GM23338 (cell line): ENCODE data around the gene ABCA7. TPM values are rescaled to one million over a fixed set of nuclear protein-coding genes. Genes with fewer than 3 reads are reported as not detected.

ENCODE experiments used
- ATAC-seq: fragments of 200-7000 bp; cut with Tn5 transposase; 3 replicates; pipeline ENCODE4 v1.9.1; 2020
- DNase-seq: peaks from one replicate; pipeline ENCODE4 v3.0.0-alpha.2; 2015; ENCODE audit warnings: low spot score
- H2AFZ ChIP-seq: fragments of 200-600 bp; sonication (generic); 2 replicates; pipeline ENCODE4 v1.8.0; 2016; ENCODE audit warnings: antibody characterized with exemption, mild to moderate bottlenecking, moderate library complexity
- H3F3A ChIP-seq: fragments of 200-600 bp; sonication (generic); replicated peaks from 2 replicates; pipeline ENCODE4 v1.8.0; 2017; ENCODE audit warnings: antibody characterized with exemption, mixed run types, low read depth
- H3K27ac ChIP-seq: fragments of 200-600 bp; sonication (generic); 2 replicates; pipeline ENCODE4 v1.6.1; 2016; ENCODE audit warnings: low read depth
- H3K27me3 ChIP-seq: fragments of 200-600 bp; sonication (generic); 2 replicates; pipeline ENCODE4 v1.8.0; 2016; ENCODE audit warnings: mild to moderate bottlenecking, mixed run types, moderate library complexity; ENCODE audit not compliant: insufficient read depth
- H3K36me3 ChIP-seq: fragments of 200-600 bp; sonication (generic); 2 replicates; pipeline ENCODE4 v1.8.0; 2016; ENCODE audit warnings: mild to moderate bottlenecking; ENCODE audit not compliant: insufficient read depth
- H3K4me1 ChIP-seq: fragments of 200-600 bp; sonication (generic); 2 replicates; pipeline ENCODE4 v1.8.0; 2016; ENCODE audit warnings: mild to moderate bottlenecking, moderate library complexity; ENCODE audit not compliant: insufficient read depth
- H3K4me2 ChIP-seq: fragments of 200-600 bp; sonication (generic); 2 replicates; pipeline ENCODE4 v1.7.1; 2017; ENCODE audit warnings: mixed run types
- H3K4me3 ChIP-seq: fragments of 200-600 bp; sonication (generic); 2 replicates; pipeline ENCODE4 v1.6.1; 2016; ENCODE audit warnings: mixed run types
- H3K79me2 ChIP-seq: fragments of 200-600 bp; sonication (generic); replicated peaks from 2 replicates; pipeline ENCODE4 v1.8.0; 2017; ENCODE audit warnings: mild to moderate bottlenecking; ENCODE audit not compliant: insufficient read depth
- H3K9me2 ChIP-seq: fragments of 200-600 bp; sonication (generic); 2 replicates; pipeline ENCODE4 v1.8.0; 2017; ENCODE audit not compliant: insufficient read depth
- H4K20me1 ChIP-seq: fragments of 200-600 bp; sonication (generic); replicated peaks from 2 replicates; pipeline ENCODE4 v1.8.0; 2017; ENCODE audit warnings: mild to moderate bottlenecking; ENCODE audit not compliant: insufficient read depth
- H3K27ac Mint-ChIP-seq: 2 replicates; pipeline ENCODE4 v1.8.0; 2020; ENCODE audit warnings: inconsistent platforms, mild to moderate bottlenecking, moderate library complexity, mixed read lengths
- H3K27me3 Mint-ChIP-seq: 3 replicates; pipeline ENCODE4 v1.8.0; 2022; ENCODE audit warnings: low read depth, mild to moderate bottlenecking, moderate library complexity, mixed read lengths, inconsistent platforms; ENCODE audit not compliant: insufficient read depth, poor library complexity
- H3K36me3 Mint-ChIP-seq: 3 replicates; pipeline ENCODE4 v1.8.0; 2021; ENCODE audit warnings: low read depth, mild to moderate bottlenecking, inconsistent platforms, moderate library complexity, mixed read lengths
- H3K4me1 Mint-ChIP-seq: 3 replicates; pipeline ENCODE4 v1.8.0; 2020; ENCODE audit warnings: mild to moderate bottlenecking, inconsistent platforms, mixed read lengths
- H3K4me3 Mint-ChIP-seq: 3 replicates; pipeline ENCODE4 v1.8.0; 2021; ENCODE audit warnings: moderate library complexity, mild to moderate bottlenecking, inconsistent platforms, mixed read lengths
- H3K9me3 Mint-ChIP-seq: 3 replicates; pipeline ENCODE4 v1.8.0; 2020; ENCODE audit warnings: moderate library complexity, mild to moderate bottlenecking, inconsistent platforms, mixed read lengths
- CREB1 ChIP-seq: fragments of 250-450 bp; sonication (Bioruptor Pico); IDR thresholded peaks from 2 replicates; pipeline ENCODE4 v1.5.0; 2020; ENCODE audit warnings: low read depth, mild to moderate bottlenecking, moderate library complexity
- CTCF ChIP-seq, 2 experiments: fragments of 200-600 bp in 1 of 2; sonication (generic) in 1 of 2; conservative IDR thresholded peaks; 2 replicates each; pipeline versions ENCODE4 v1.5.1 to v1.6.1; 2016 to 2017; ENCODE audit warnings: antibody characterized with exemption in 2 of 2, low read depth in 2 of 2, mild to moderate bottlenecking in 2 of 2, moderate library complexity in 1 of 2
- EZH2 ChIP-seq: fragments of 200-600 bp; sonication (generic); IDR thresholded peaks from one replicate; pipeline ENCODE4 v1.8.0; 2017; ENCODE audit warnings: antibody characterized with exemption, mild to moderate bottlenecking, low read depth; ENCODE audit not compliant: unreplicated experiment
- EZH2phosphoT487 ChIP-seq: fragments of 200-600 bp; sonication (generic); IDR thresholded peaks from one replicate; pipeline ENCODE4 v1.8.1; 2018; ENCODE audit warnings: antibody characterized with exemption; ENCODE audit not compliant: unreplicated experiment
- JUNB ChIP-seq: IDR thresholded peaks from one replicate; pipeline ENCODE4 v1.6.1; 2016; ENCODE audit warnings: antibody characterized with exemption; ENCODE audit not compliant: unreplicated experiment
- POLR2AphosphoS5 ChIP-seq: IDR thresholded peaks from 2 replicates; pipeline ENCODE4 v1.6.1; 2016; ENCODE audit warnings: antibody characterized with exemption, low read depth
- STAT1 ChIP-seq: IDR thresholded peaks from one replicate; pipeline ENCODE4 v1.6.1; 2016; ENCODE audit warnings: antibody characterized with exemption; ENCODE audit not compliant: unreplicated experiment
- ZNF114 ChIP-seq: fragments of 250-450 bp; sonication (Bioruptor Pico); IDR thresholded peaks from 2 replicates; pipeline ENCODE4 v1.5.0; 2020; ENCODE audit warnings: mild to moderate bottlenecking, moderate library complexity
- ZNF331 ChIP-seq: fragments of 250-450 bp; sonication (Bioruptor Pico); IDR thresholded peaks from 2 replicates; pipeline ENCODE4 v1.5.0; 2020; ENCODE audit warnings: low read depth, mild to moderate bottlenecking, moderate library complexity
- polyA plus RNA-seq: library from polyadenylated mRNA; unstranded; fragments of >200 nt; fragmentation: Nextera tagmentation; extraction: Ambion mirVana; gene quantifications from 2 replicates; pipeline ENCODE4 v1.2.1, GENCODE V29; 2016
- total RNA-seq: library from RNA; depleted of rRNA; stranded (reverse); fragments of >200 nt; shearing (Covaris generic); gene quantifications from 2 replicates; pipeline ENCODE4 v1.2.3, GENCODE V29; 2014
- TF ChIP-seq, protein P1 (sequence below): fragments of 250-450 bp; sonication (Bioruptor Pico); IDR thresholded peaks from 2 replicates; pipeline ENCODE4 v1.5.0; 2020; ENCODE audit warnings: mild to moderate bottlenecking, moderate library complexity
- TF ChIP-seq, protein P2 (sequence below): IDR thresholded peaks from 2 replicates; pipeline ENCODE4 v1.6.1; 2016; ENCODE audit warnings: antibody characterized with exemption

ABCA7 gene
- total and polyA plus RNA-seq, 2 experiments from 2014 or later, result 22.2 to 27.4 TPM

DNA sequence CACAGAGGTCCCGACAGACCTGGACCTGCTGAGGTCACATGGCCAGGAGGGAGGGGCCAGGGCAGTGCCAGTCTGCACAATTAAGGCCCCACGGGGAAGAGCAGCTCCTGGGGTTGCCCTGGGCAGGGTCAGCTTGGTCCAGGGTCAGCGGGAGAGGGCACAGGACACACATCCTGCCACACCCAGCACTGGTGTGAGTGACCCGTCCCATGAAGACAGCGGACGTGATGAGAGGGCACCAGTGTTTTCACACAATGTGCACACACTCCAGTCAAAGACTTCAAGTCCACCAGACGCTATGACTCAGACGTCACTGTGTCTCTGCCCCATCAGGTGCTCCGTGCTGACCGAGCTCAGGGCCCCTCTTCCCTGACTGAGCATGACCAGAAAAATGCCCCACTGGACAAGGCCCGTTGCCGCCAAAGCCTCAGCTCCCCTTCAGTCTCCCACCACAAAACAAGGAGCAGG is 23.2 kb upstream of the ABCA7 start:
- no peaks in the 10 kb centered on the region for H3K9me2 ChIP-seq
- peak overlapping the region; percentile 83; the same call in 1 of the 2 replicates for H3K27ac Mint-ChIP-seq
- H3K4me1 ChIP-seq, result peaks cover 8% of the 10 kb centered on the region; the same call in 1 of the 2 replicates
- no peaks in the 10 kb centered on the region for H3K36me3 ChIP-seq
- H3K4me1 Mint-ChIP-seq, result peaks cover 26% of the 10 kb centered on the region
- peaks cover 3% of the 10 kb centered on the region; the same call in 2 of the 3 replicates for H3K9me3 Mint-ChIP-seq
- peak; percentile 2; the same call in 2 of the 3 replicates for ATAC-seq
- H3K79me2 ChIP-seq, result peaks cover 72% of the 10 kb centered on the region
- peaks cover 3% of the 10 kb centered on the region; the same call in 2 of the 3 replicates for H3K36me3 Mint-ChIP-seq
- no peak for DNase-seq
- no peak overlapping the region for H2AFZ ChIP-seq
- H3K27me3 Mint-ChIP-seq, result peaks cover 13% of the 10 kb centered on the region
- H3K4me3 ChIP-seq, result no peak overlapping the region
- H3K27ac ChIP-seq, result peak overlapping the region; percentile 76; the same call in 1 of the 2 replicates
- H3F3A ChIP-seq, result 0 out of 2 replicates have a peak, but pooled peaks cover 7% of the 10 kb centered on the region
- no peaks in the 10 kb centered on the region for H3K27me3 ChIP-seq
- TF ChIP-seq, protein P1, sequence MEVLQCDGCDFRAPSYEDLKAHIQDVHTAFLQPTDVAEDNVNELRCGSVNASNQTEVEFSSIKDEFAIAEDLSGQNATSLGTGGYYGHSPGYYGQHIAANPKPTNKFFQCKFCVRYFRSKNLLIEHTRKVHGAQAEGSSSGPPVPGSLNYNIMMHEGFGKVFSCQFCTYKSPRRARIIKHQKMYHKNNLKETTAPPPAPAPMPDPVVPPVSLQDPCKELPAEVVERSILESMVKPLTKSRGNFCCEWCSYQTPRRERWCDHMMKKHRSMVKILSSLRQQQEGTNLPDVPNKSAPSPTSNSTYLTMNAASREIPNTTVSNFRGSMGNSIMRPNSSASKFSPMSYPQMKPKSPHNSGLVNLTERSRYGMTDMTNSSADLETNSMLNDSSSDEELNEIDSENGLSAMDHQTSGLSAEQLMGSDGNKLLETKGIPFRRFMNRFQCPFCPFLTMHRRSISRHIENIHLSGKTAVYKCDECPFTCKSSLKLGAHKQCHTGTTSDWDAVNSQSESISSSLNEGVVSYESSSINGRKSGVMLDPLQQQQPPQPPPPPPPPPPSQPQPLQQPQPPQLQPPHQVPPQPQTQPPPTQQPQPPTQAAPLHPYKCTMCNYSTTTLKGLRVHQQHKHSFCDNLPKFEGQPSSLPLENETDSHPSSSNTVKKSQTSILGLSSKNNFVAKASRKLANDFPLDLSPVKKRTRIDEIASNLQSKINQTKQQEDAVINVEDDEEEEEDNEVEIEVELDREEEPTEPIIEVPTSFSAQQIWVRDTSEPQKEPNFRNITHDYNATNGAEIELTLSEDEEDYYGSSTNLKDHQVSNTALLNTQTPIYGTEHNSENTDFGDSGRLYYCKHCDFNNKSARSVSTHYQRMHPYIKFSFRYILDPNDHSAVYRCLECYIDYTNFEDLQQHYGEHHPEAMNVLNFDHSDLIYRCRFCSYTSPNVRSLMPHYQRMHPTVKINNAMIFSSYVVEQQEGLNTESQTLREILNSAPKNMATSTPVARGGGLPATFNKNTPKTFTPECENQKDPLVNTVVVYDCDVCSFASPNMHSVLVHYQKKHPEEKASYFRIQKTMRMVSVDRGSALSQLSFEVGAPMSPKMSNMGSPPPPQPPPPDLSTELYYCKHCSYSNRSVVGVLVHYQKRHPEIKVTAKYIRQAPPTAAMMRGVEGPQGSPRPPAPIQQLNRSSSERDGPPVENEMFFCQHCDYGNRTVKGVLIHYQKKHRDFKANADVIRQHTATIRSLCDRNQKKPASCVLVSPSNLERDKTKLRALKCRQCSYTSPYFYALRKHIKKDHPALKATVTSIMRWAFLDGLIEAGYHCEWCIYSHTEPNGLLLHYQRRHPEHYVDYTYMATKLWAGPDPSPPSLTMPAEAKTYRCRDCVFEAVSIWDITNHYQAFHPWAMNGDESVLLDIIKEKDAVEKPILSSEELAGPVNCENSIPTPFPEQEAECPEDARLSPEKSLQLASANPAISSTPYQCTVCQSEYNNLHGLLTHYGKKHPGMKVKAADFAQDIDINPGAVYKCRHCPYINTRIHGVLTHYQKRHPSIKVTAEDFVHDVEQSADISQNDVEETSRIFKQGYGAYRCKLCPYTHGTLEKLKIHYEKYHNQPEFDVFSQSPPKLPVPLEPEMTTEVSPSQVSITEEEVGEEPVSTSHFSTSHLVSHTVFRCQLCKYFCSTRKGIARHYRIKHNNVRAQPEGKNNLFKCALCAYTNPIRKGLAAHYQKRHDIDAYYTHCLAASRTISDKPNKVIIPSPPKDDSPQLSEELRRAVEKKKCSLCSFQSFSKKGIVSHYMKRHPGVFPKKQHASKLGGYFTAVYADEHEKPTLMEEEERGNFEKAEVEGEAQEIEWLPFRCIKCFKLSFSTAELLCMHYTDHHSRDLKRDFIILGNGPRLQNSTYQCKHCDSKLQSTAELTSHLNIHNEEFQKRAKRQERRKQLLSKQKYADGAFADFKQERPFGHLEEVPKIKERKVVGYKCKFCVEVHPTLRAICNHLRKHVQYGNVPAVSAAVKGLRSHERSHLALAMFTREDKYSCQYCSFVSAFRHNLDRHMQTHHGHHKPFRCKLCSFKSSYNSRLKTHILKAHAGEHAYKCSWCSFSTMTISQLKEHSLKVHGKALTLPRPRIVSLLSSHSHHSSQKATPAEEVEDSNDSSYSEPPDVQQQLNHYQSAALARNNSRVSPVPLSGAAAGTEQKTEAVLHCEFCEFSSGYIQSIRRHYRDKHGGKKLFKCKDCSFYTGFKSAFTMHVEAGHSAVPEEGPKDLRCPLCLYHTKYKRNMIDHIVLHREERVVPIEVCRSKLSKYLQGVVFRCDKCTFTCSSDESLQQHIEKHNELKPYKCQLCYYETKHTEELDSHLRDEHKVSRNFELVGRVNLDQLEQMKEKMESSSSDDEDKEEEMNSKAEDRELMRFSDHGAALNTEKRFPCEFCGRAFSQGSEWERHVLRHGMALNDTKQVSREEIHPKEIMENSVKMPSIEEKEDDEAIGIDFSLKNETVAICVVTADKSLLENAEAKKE (CRISPR knock-in tag), result no peak
- TF ChIP-seq CTCF (conservative IDR thresholded peaks at IDR 0.05; ENCODE audit: low read depth in 2 of 2), result no peak
- no peak for TF ChIP-seq ZNF114
- TF ChIP-seq EZH2phosphoT487, result no peak
- TF ChIP-seq, protein P2, sequence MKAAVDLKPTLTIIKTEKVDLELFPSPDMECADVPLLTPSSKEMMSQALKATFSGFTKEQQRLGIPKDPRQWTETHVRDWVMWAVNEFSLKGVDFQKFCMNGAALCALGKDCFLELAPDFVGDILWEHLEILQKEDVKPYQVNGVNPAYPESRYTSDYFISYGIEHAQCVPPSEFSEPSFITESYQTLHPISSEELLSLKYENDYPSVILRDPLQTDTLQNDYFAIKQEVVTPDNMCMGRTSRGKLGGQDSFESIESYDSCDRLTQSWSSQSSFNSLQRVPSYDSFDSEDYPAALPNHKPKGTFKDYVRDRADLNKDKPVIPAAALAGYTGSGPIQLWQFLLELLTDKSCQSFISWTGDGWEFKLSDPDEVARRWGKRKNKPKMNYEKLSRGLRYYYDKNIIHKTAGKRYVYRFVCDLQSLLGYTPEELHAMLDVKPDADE, result no peak
- TF ChIP-seq ZNF331 (CRISPR knock-in tag), result no peak
- TF ChIP-seq POLR2AphosphoS5, result no peak
- TF ChIP-seq CREB1 (CRISPR knock-in tag), result no peak
- no peak for TF ChIP-seq JUNB
- no peak for TF ChIP-seq EZH2
- TF ChIP-seq STAT1, result no peak
- H4K20me1 ChIP-seq, result peaks cover 24% of the 10 kb centered on the region
- peak overlapping the region; percentile 38; the same call in 2 of the 3 replicates for H3K4me3 Mint-ChIP-seq
- H3K4me2 ChIP-seq, result peak overlapping the region; percentile 64; the same call in 1 of the 2 replicates
